OCI-LY7 (cell line): ENCODE measurements around the gene COL4A2. TPM values are rescaled to one million over a fixed set of nuclear protein-coding genes. Genes with fewer than 3 reads are reported as not detected.

Experiments
- BruUV-seq: library from RNA; stranded (reverse); fragments of 400-500 nt; replicated peaks from 2 replicates; lab custom pipeline; 2021; lab: Mats Ljungman, UMichigan
- CTCF ChIA-PET: fragments of 300-600 bp; sonication (Branson Sonifier 250); formaldehyde crosslinking; loops from one replicate; lab custom pipeline; 2022; ENCODE audit warnings: antibody characterized with exemption; ENCODE audit not compliant: unreplicated experiment; lab: Charles Lee
- POLR2A ChIA-PET: fragments of 300-600 bp; sonication (Branson Sonifier 250); formaldehyde crosslinking; loops from one replicate; lab custom pipeline; 2022; ENCODE audit warnings: antibody characterized with exemption; lab: Charles Lee
- DNase-seq: peaks from one replicate; pipeline ENCODE4 v3.0.0-alpha.2; 2015; ENCODE audit warnings: low spot score
- H2AFZ ChIP-seq: fragments of 200-600 bp; sonication (generic), shearing (Covaris generic); 2 replicates; pipeline ENCODE4 v1.6.1; 2014; ENCODE audit warnings: mild to moderate bottlenecking, antibody characterized with exemption, low read length, moderate library complexity
- H3K27ac ChIP-seq: fragments of 200-600 bp; sonication (generic); 2 replicates; pipeline ENCODE4 v1.5.1; 2014; ENCODE audit warnings: mixed run types, low read depth, mild to moderate bottlenecking, moderate library complexity, low read length, inconsistent platforms; ENCODE audit not compliant: poor library complexity, severe bottlenecking
- H3K36me3 ChIP-seq: fragments of 200-600 bp; sonication (generic); 2 replicates; pipeline ENCODE4 v1.6.1; 2014; ENCODE audit warnings: mild to moderate bottlenecking, antibody characterized with exemption, low read length, moderate library complexity, mixed read lengths; ENCODE audit not compliant: insufficient read depth
- H3K4me1 ChIP-seq: fragments of 200-600 bp; sonication (generic); 2 replicates; pipeline ENCODE4 v1.5.1; 2014; ENCODE audit warnings: mild to moderate bottlenecking, low read length; ENCODE audit not compliant: insufficient read depth, poor library complexity, severe bottlenecking
- H3K4me2 ChIP-seq: fragments of 200-600 bp; sonication (generic); 2 replicates; pipeline ENCODE4 v1.6.1; 2014; ENCODE audit warnings: mild to moderate bottlenecking, low read length
- H3K4me3 ChIP-seq: fragments of 200-600 bp; sonication (generic); 2 replicates; pipeline ENCODE4 v1.5.1; 2014; ENCODE audit warnings: mild to moderate bottlenecking, low read depth, low read length; ENCODE audit not compliant: poor library complexity, severe bottlenecking
- H3K79me2 ChIP-seq: fragments of 200-600 bp; sonication (generic); 2 replicates; pipeline ENCODE4 v1.6.1; 2016; ENCODE audit warnings: low read depth, mild to moderate bottlenecking, low read length, moderate library complexity, mixed read lengths; ENCODE audit not compliant: insufficient read depth
- H3K9me2 ChIP-seq: fragments of 200-600 bp; sonication (generic); 2 replicates; pipeline ENCODE4 v1.6.1; 2016; ENCODE audit warnings: mild to moderate bottlenecking, low read length, mixed read lengths; ENCODE audit not compliant: insufficient read depth
- H3K9me3 ChIP-seq: fragments of 200-600 bp; sonication (generic); 2 replicates; pipeline ENCODE4 v1.6.1; 2014; ENCODE audit warnings: mild to moderate bottlenecking, mixed run types, low read length, mixed read lengths
- H4K20me1 ChIP-seq: fragments of 200-600 bp; sonication (generic); 2 replicates; pipeline ENCODE4 v1.6.1; 2014; ENCODE audit warnings: mild to moderate bottlenecking, antibody characterized with exemption, low read length, moderate library complexity, mixed read lengths; ENCODE audit not compliant: insufficient read depth
- EZH2phosphoT487 ChIP-seq: fragments of 200-600 bp; sonication (generic); IDR thresholded peaks from 2 replicates; pipeline ENCODE4 v1.6.1; 2018; ENCODE audit warnings: low read depth, borderline replicate concordance, mild to moderate bottlenecking, mixed run types, antibody characterized with exemption, low read length, moderate library complexity, mixed read lengths
- intact Hi-C: fragments of 100-400 bp; cut with micrococcal nuclease; formaldehyde crosslinking; loops from one replicate; pipeline ENCODE4 v1.10.0; 2022; ENCODE audit not compliant: unreplicated experiment
- total RNA-seq, 2 experiments: library from RNA; depleted of rRNA in 1 of 2; stranded (reverse); fragments of >200 nt in 1 of 2; shearing (Covaris generic) in 1 of 2; gene quantifications; 2 replicates each; pipeline ENCODE4 v1.2.3, GENCODE V29; 2014 to 2022
- TF ChIP-seq, protein P1 (sequence below): fragments of 200-600 bp; sonication (generic); conservative IDR thresholded peaks from 2 replicates; pipeline ENCODE4 v1.5.1; 2014; ENCODE audit warnings: mild to moderate bottlenecking, antibody characterized with exemption, low read length, moderate library complexity, mixed read lengths

Gene COL4A2
- total RNA-seq, 2 experiments from 2014 or later = 0.34 TPM; not detected in 1

GRCh38 chr13:110262508-110263291 is 44.4 kb upstream of the COL4A2 start:
- TF ChIP-seq, protein P1, sequence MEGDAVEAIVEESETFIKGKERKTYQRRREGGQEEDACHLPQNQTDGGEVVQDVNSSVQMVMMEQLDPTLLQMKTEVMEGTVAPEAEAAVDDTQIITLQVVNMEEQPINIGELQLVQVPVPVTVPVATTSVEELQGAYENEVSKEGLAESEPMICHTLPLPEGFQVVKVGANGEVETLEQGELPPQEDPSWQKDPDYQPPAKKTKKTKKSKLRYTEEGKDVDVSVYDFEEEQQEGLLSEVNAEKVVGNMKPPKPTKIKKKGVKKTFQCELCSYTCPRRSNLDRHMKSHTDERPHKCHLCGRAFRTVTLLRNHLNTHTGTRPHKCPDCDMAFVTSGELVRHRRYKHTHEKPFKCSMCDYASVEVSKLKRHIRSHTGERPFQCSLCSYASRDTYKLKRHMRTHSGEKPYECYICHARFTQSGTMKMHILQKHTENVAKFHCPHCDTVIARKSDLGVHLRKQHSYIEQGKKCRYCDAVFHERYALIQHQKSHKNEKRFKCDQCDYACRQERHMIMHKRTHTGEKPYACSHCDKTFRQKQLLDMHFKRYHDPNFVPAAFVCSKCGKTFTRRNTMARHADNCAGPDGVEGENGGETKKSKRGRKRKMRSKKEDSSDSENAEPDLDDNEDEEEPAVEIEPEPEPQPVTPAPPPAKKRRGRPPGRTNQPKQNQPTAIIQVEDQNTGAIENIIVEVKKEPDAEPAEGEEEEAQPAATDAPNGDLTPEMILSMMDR = no peak
- TF ChIP-seq EZH2phosphoT487 = no peak
- no peak overlapping the region for H2AFZ ChIP-seq
- H3K79me2 ChIP-seq = no peaks in the 10 kb centered on the region
- no peaks in the 10 kb centered on the region for H3K36me3 ChIP-seq
- BruUV-seq = no TSS peak
- H3K4me2 ChIP-seq = no peak overlapping the region
- no peaks in the 10 kb centered on the region for H3K9me3 ChIP-seq
- no peaks in the 10 kb centered on the region for H4K20me1 ChIP-seq
- H3K4me1 ChIP-seq = no peaks in the 10 kb centered on the region
- H3K27ac ChIP-seq = no peak overlapping the region
- ChIA-PET CTCF (no interaction called here), POLR2A (no interaction called here)
- DNase-seq = no peak
- intact Hi-C loops = no loop called here
- no peak overlapping the region for H3K4me3 ChIP-seq
- H3K9me2 ChIP-seq = no peaks in the 10 kb centered on the region

DNA sequence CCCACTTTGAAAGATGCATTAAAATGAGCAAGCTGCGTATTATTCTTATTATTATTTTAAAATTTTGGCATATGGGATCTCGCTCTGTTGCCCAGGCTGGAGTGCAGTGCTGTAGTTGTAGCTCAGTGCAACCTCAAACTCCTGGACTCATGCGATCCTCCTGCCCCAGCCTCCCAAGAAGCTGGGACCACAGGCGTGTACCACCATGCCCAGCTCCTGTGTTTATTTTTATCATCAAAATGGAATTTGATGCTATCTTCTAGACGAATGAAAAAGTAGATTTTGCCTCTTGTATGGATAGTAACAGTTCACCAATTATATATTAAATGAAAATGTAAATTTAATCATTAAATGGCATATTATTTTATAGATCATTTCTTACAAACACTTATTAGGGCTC is 43.7 kb upstream of the COL4A2 start:
- ChIA-PET CTCF (no interaction called here), POLR2A (no interaction called here)
- Histone ChIP-seq H2AFZ (no peak overlapping the region), H3K4me3 (no peak overlapping the region), H3K4me1 (no peaks in the 10 kb centered on the region), H3K9me3 (no peaks in the 10 kb centered on the region), H3K9me2 (no peaks in the 10 kb centered on the region), H4K20me1 (no peaks in the 10 kb centered on the region), H3K27ac (no peak overlapping the region), H3K4me2 (no peak overlapping the region), H3K79me2 (no peaks in the 10 kb centered on the region), H3K36me3 (no peaks in the 10 kb centered on the region)
- DNase-seq = no peak
- TF ChIP-seq EZH2phosphoT487 = no peak
- TF ChIP-seq, protein P1 = no peak
- BruUV-seq = no TSS peak
- intact Hi-C loops = no loop called here

- intact Hi-C loops = no loop called here
- H3K9me3 ChIP-seq = no peaks in the 10 kb centered on the region
- no TSS peak for BruUV-seq
- no peaks in the 10 kb centered on the region for H3K36me3 ChIP-seq
- no peaks in the 10 kb centered on the region for H3K9me2 ChIP-seq
- H3K4me1 ChIP-seq = no peaks in the 10 kb centered on the region
- no peaks in the 10 kb centered on the region for H4K20me1 ChIP-seq
- no peak overlapping the region for H3K4me2 ChIP-seq
- POLR2A ChIA-PET = no interaction called here
- H3K79me2 ChIP-seq = no peaks in the 10 kb centered on the region
- no peak for TF ChIP-seq EZH2phosphoT487
- TF ChIP-seq, protein P1 = no peak
- H3K27ac ChIP-seq = no peak overlapping the region
- CTCF ChIA-PET = no interaction called here
- H2AFZ ChIP-seq = no peak overlapping the region
- no peak overlapping the region for H3K4me3 ChIP-seq
- no peak for DNase-seq
These were observed 43.2 kb upstream of the COL4A2 start for GRCh38 chr13:110263888-110264287.
